DMS53 treated with DMSO at 0.1 percent for 48 hours (cell line): ENCODE results near the gene ASCL3.
"Not testable (repeated sequence)": the region's sequence is repeated elsewhere in the genome, so short reads cannot be mapped to it uniquely, and the experiment has no call there.

Experiments
- DNase-seq: peaks from one replicate; lab custom pipeline; 2025; ENCODE audit not compliant: unreplicated experiment; lab: John Stamatoyannopoulos, UW

ASCL3 gene

DNA sequence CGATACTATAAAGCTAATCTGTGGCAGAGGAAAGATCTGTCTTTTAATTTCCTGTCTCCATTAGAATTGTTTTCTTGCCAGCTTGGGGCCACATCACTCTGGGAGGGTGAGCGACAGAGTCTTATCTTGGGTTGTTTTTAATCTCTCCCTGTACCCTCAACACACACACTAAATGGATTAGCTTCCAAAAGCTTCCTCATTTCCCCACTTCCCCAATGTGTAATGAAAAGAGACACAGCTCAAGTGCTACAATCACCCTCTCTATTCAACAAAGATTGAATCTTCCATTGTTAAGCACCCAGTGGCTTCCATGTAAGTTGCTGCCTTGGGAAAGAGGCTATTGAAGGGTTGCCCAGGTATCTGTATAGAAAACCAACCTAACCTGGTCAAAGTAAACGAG, 6.1 kb upstream of the ASCL3 start:
- DNase-seq, result no peak

DNA sequence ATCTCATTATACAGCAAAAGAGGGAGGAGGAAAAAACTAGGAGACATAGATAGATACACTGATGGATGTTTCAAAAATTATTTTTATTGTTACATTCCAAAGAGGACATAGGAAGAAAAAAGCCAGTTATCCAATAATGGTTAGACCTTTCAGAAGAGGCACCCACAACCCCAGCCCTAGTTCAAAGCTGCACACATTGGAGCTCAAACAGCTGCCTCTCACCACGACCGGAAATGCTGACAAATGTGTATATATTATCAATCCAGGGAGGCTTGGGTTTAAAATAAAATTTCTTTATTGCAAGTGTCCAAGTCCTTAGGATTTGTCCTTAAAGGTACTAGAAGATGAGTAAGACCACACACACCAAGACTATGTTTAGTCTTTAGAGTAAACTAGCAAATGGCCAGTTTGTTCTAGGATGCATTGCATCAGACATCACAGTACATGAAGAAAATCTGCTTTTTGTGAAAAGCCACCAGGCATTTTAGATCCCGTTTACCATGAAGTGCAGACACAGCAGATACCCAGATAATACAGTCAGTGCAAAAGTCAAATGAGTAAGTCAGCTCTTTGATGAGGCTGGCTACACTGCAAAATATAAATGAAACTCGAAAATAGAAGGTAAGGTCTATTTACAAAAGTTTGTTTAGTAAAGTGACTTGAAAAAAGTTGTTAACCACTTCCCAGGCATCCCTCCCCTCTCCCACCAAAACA, 4.6 kb upstream of the ASCL3 start:
- DNase-seq, result no peak

GRCh38 chr11:8941341-8942103, 1.3 kb downstream of the ASCL3 start:
- no peak for DNase-seq

- DNase-seq, result no peak
These were observed 5.2 kb downstream of the ASCL3 start for GRCh38 chr11:8937659-8938058.

DNA sequence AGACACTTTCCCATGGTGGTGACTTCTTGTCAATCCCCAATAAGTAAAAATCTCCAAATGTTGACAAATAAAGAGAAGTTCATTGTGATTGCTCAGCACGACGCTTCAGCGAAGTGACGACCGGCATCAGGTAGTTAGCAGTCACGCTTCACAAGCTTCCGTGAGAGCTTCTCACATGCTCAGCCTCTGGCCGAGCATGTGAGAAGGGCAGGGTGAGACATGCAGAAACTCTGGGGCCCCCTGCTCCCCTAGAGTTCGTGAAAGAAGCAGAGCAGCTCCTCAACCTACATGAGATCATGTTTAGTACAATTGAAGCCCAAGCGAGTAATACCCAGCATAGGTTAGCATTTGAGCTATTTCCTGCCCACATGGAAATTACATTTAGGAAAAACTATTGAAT, 5.7 kb downstream of the ASCL3 start:
- DNase-seq, result no peak

- DNase-seq, result not testable (repeated sequence)
These were observed 7.0 kb downstream of the ASCL3 start for GRCh38 chr11:8935789-8936188.

DNA sequence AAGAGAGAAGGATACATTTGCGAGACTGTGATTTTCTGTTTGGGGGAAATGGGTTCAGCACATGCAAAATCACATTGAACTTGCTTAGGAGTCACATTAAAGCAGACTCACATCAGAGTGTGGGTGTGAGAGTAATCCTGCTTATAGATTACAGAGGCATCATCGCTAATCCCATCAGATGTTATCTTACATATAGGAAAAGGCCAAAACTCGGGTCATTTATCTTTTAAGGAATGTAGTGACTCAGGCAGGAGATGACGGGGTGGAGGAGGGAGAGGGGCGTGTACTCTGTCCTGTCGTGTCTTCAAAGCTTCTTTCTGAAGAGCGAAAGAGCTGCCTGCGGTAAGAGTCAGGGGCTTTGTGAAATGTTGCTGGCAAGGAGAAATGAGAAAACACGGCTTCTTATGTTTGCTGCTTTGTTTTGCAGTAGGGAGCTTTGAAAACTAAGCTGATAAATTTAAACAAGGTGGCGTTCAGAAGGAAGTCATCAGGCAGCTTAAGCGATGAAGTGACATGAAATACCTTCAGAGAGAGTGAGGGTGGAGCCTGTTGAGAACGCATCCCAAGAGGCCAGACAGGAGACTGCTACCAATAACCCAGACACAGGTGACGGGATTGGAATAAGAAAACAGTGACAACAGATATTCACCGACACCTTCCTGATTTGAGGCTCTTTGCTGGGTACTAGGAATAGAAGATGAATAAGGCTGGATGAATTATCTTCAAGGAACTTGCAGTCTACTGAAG, 7.9 kb downstream of the ASCL3 start:
- DNase-seq, result no peak

DNA sequence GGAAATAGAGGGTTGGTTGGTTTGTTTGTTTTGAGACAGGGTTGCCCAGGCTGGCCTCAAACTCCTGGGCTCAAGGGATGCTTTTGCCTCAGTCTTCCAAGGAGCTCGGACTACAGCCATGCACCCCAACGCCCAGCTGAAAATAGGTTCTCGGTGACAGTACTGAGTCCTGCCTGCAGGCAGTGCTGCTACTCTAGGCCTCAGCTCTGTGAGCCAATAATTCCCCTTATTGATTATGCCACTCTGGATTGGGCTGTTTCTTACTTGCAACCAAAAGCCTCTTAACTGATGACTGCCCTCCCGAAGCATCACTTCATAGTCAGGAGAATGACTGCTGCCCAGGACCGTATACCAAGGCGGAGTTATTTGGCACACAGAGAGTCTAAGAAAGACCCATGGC, 8.9 kb downstream of the ASCL3 start:
- no peak for DNase-seq

DNA sequence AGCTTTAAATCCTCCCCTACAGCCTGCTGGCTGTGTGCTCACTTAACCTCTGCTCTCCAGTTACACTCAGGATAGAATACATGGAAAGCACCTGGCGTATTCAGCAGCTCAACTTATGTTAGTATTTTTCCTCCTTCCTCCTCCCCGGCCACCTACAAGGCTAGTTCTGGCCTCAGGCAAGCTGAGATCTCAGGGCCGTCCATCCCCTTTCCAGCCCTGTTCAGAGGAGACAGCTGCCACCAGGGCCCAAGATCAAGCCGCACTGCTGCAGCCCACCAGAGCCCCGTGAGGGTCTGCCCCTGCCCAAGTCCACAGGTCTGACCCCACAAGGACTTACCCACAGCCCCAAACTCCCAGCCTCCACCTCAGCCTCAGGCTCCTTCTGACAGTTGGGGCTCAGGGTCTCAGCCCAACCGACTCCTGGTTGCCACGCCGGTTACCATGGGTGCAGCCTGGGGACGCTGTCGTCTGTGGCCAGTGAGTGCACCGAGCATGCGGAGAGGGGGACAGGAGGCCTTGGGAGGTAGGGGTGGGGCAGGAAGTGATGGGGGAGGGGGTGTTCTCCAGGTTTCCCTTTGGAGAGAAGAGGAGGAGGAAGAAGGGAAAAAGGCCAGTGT, 10.1 kb downstream of the ASCL3 start, which contains the start of gene C11orf16:
C11orf16 (minus strand) TSS at position 384 of the 617 bp plus-strand sequence. CDS start 639 bp downstream, outside the sequence.
- DNase-seq, result no peak

DNA sequence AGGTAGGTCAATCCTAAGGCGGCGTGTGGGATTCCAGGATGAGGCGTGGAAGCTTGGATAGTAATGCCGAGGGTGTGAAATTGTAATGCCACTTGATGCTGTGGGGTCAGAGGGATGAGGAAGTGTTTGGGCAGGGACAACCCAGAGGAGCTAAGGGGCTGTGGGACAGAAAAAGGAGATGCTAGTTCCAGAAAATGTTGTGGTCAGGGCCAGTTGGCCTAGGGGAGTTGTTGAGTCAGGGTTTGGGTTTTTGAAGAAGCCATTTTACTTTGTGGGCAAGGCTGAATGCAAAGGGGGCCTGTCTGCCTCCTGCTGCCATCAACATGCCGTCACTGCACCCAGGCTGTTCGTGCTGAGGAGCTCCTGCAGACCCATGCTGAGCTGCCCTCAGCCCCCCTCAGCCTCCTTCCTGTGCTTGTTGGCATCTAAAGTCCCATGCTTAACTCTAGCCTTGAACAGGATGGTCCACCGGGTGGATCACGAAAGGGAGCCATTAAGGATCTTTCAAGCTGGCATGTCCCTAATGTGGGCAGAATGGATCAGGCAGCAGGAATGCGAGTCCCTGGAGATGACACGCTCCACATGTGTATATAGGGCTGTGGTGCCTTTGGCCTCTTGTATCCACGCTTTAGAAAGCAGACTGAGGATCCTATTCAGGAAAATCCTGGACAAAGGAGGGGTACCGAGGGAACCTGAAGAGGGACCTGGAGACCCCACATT, 12.2 kb downstream of the ASCL3 start:
- no peak for DNase-seq

- no peak for DNase-seq
These were observed 13.7 kb downstream of the ASCL3 start for GRCh38 chr11:8928981-8929615.

DNA sequence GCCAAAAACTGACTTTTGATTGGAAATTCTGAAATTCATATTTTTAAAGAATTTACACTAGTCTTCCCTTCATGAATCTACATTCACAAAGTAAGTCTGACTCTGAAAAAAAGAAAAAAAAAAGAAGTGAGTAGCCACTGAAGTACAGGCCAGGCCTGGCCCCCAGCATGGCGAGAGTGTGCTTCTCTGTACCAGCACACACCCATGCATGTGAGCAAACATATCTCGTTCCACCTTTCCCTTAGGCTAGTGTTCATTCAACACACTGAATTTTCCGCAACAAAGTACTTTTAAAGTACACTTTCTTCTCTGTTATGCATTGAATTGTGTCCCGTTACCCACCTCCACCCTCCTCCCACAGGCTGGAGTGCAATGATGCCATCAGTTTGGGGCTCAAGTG, 14.6 kb downstream of the ASCL3 start:
- DNase-seq, result no peak

DNA sequence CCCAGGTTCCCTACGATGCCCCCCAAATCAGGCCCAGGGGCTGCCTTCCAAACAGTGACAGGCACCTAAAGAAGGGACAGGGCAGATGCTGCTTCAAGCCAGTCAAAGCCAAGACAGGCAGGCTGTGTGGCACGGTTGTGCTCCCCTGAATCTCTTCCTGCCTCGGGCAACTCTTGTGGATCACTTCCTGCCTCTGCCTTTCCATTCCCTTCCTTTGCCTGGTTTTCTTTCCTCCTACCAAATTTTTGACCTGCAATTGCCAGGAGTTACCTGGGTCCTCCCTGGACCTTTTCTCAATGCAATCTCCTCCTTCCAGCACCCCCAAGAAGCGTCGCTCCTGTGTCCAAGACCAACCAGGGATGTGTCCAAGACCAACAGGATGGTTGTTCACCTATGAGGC, 15.6 kb downstream of the ASCL3 start:
- no peak for DNase-seq

DNA sequence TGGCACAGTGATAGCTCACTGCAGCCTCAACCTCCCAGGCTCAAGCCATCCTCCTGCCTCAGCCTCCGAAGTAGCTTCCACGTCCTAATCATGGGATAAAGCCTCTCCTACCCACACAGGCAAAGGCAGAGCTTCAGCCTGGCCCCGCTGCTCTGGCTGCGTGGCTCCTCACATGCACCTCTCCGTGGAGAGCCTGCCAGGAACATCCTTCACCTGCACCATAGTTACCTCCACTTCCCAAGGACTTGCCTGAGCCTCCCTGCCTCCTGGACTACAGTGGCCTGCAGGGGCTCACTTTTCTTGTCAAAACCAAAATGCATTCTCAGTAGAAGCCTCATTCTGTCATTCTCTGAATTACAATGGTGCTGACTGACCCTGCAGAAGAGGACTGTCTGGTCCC, 16.6 kb downstream of the ASCL3 start:
- no peak for DNase-seq

DNA sequence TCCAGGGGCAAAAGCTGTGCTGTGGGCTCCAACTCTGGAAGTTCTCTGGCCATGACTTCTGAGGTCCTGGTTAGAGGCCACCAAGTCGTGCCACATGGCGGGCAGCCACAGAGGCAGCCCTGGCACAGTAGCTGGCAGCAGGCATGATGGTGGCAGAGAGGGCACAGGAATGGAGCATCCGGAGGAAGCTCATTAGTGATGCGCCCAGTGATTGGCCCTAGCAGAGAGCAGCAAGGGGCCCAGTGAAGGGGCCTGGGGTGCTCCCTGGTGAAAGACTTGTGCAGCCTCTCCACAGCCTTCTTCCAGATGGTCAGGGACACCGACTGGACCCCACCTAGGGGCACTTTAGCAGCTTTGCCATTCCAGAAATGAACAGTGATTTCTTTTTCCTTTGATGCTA, 17.1 kb downstream of the ASCL3 start:
- DNase-seq, result no peak

GRCh38 chr11:8922691-8923090, 20.1 kb downstream of the ASCL3 start:
- DNase-seq, result no peak

DNA sequence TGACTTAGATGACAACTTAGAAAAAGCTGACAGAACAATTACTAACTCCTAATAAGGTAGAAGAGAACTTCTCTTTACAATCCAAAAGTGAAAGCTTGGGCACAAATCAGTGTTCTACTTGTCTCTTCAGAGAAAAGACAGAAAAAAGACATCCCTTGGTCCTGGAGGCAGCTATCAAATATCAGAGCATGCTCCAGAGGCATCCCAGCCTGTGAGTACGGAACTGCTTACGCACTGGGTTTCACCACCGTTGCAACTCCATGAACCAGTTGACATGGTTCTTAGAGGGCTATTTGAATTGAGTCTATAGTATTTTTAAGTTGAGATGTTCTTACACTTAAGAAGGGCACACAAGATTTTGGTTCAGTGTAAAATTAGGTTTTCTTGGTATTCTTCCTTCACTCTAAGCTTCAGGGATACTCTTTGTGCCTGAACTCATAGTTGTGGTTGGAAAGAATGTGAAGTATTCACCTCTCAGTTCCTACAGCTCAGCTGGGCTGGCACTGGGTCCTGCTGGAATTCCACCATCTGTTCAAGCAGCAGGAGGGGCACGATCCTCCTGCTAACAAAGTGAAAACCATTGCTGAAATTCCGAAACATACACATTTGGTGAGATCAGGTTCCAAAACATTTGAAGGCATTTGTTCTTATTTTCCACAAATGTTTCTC, 25.5 kb downstream of the ASCL3 start:
- no peak for DNase-seq

GRCh38 chr11:8914661-8915018, 28.2 kb downstream of the ASCL3 start:
- no peak for DNase-seq

GRCh38 chr11:8913961-8914660, 28.7 kb downstream of the ASCL3 start:
- DNase-seq, result peak; percentile 26
